ENCODE results near the gene FSD1. TPM values are rescaled to one million over a fixed set of nuclear protein-coding genes. Genes with fewer than 3 reads are reported as not detected.
"Not testable (repeated sequence)": the region's sequence is repeated elsewhere in the genome, so short reads cannot be mapped to it uniquely, and the experiment has no call there.

FSD1 gene
- total RNA-seq, 1 donor from 2014 or later = 5.6 TPM

DNA sequence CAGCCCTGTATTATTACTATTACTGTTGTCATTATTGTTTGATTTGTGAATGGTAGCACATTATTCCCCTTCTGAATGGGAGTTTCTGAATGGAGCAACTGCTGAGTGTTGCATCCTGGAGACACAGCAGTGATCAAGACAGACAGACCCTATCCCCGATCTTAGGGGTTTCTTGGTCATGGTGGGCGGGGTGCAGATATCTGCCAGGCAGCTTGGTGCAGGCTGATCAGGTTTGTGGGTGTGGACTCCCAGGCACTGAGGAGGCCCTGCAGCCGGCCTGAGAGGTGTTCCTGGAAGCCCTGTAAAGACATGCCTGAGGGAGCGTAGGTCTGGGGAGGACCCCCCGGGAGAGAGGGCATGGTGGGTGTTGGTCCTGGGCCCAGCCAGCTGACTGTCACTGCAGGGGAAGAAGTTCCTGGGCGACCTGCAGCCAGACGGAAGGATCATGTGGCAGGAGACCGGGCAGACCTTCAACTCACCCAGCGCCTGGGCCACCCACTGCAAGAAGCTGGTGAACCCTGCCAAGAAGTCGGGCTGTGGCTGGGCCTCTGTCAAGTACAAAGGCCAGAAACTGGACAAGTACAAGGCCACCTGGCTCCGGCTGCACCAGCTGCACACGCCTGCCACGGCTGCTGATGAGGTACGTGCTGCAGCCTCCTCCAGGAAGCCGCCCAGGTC, 41.1 kb downstream of the FSD1 start:
- no peak for DNase-seq (ENCODE audit: low read depth)

DNA sequence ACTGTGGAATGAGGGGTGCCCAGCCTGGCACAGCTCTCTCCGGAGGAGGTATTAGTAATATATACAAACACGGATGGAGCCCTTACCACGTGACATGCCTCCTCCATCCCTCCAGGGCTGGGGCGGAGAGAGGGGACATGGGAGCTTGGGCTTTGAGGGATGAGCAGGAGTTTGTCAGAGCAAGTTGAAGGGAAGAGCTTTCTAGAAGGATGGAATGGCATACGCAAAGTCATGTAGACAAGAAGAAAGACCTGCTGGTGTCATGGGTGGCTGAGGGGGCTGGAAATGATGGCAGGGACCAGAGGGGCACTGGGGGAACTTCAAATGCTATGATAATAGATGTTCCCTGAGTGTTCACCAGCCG, 41.6 kb downstream of the FSD1 start:
- DNase-seq (ENCODE audit: low read depth) = no peak

- no peak for DNase-seq (ENCODE audit: low read depth)
Measured at GRCh38 chr19:4347521-4347920, 43.1 kb downstream of the FSD1 start.

DNA sequence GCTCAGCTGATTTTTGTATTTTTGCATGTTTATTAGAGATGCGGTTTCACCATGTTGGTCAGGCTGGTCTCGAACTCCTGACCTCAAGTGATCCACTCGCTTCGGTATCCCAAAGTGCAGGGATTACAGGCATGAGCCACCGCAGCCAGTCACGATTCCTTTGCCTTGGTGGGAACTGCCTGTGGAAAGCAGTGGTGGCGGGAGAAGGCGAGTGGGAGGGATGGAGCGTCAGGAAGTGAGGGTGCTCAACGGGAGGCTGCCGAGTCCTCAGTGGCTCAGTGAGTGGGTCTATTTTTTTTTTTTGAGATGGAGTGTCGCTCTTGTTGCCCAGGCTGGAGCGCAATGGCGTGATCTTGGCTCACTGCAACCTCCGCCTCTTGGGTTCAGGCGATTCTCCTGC, 44.8 kb downstream of the FSD1 start:
- not testable (repeated sequence) for DNase-seq (ENCODE audit: low read depth)

DNA sequence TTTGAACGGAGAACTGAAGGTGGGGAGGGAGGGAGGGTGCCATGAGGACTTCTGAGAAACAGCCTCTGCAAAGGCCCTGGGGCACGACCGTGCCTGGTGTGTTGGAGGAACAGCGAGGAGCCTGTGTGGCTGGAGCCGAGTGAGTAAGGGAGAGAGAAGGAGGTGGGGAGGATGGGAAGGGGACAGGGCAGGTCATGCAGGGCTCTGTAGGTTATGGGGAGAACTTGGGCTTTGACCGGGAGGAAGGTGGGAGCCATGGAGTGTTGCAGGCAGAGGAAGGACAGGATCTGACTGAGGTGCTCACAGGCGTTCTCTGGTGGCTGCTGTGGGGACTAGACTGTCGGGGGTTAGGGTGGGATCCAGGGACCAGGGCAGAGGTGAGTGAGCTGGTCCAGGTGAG, 45.7 kb downstream of the FSD1 start:
- DNase-seq (ENCODE audit: low read depth) = no peak

DNA sequence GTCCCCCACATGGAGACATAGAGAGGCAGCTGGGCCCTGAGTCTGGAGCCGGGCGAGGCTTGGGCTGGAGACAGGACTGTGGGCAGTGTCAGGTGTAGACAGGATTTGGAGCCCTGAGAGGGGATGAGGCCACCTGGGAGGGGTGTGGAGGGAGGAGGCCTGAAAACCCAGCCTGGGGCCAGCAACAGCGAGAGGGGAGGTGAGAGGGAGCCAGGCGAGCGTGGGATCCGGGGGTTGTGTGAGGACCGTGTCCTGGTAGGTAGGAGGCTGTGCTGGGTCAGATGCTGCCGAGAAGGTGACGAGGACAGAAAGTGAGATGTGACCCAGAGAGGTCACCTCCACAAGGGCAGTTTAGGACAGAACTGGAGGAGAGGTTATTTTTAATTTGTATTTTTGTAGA, 46.3 kb downstream of the FSD1 start:
- no peak for DNase-seq (ENCODE audit: low read depth)

GRCh38 chr19:4352701-4353121, 48.3 kb downstream of the FSD1 start:
- peak; percentile 56 for DNase-seq (ENCODE audit: low read depth)

GRCh38 chr19:4354282-4354681, 49.9 kb downstream of the FSD1 start:
- DNase-seq (ENCODE audit: low read depth) = no peak

GRCh38 chr19:4354897-4355296, 50.5 kb downstream of the FSD1 start:
- no peak for DNase-seq (ENCODE audit: low read depth)

GRCh38 chr19:4357095-4357797, 52.8 kb downstream of the FSD1 start:
- DNase-seq (ENCODE audit: low read depth) = no peak

- DNase-seq (ENCODE audit: low read depth) = no peak
Measured at GRCh38 chr19:4357921-4358326, 53.5 kb downstream of the FSD1 start.

DNA sequence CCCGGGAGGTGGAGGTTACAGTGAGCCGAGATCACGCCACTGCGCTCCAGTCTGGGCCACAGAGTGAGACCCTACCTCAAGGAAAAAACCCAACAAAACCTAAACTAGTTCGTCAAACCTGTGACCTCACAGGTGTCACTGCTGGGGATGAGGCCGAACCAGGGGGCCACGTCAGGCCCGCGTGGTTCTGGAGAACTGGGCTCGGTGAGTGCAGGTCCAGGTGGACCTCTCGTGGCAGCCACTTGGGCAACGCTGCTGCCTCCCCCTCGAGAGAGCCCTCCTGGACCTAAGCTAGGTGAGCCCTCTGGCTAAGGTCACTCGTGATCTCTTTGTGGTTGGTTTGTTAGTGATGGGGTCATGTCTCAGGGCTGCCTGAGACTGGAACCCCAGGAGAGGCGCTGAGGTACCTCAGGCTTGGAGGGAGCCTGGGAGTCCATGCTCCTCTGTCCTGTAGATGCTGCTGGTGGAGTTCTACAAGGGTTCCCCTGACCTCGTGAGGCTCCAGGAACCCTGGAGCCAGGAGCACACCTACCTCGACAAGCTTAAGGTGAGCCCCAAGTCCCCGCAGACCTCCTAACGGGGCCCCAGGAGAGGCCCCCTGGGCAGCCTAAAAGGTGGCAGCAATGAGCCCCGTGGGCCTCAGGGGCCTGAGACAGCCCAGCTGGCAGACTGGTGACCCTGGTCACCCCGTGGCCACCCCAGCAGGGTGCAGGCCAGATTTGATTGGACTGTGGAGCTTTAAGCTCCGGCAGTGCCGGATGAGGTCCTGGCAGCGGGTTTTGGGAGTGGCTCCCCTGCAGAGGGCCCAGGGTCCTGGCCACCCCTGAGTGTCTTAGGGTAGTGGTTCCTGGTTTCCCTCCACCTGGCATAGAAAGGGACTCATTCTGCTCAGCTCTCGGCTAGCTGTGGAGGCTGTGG, 54.6 kb downstream of the FSD1 start:
- DNase-seq (ENCODE audit: low read depth) = no peak

DNA sequence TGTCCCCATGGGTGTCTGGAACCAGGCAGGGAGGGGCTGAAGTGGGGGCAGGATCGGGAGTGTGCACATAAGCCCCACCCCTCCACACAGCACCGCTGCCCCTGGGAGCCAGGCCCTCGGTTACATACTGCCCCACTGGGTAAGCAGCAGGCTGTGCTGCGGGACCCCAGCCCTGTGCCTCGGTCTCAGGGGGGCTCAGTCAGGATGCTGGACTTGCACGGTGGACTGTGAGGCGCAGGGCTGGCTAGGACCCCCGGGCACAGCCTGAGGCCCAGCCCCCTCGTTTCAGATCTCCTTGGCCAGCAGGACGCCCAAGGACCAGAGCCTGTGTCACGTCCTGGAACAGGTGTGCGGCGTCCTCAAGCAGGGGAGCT, 55.2 kb downstream of the FSD1 start:
- DNase-seq (ENCODE audit: low read depth) = no peak

DNA sequence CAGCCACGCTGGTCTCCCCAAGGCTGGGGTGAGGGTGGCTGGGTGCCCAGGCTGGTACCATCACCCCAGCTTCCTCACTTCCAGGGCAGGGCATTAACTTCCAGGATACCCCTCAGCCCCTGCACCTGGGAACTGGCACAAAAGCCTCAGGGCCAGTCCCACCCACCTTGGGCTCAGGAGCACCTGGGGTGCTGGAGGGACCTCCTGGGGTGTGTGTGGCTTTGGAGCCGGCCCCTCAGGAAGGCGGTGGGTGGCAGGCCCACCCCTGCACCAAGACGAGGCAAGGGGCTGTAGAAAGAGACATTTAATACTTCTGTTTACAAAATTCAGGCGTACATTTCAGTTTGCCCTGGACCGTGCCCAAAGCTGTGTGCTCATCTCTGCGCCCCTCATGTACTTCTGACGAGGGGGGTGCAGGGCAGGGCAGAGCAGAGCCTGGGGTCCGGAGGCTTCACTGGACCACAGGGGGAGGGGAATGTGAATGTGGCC, 55.7 kb downstream of the FSD1 start:
- DNase-seq (ENCODE audit: low read depth) = no peak

GRCh38 chr19:4360641-4361151, 56.3 kb downstream of the FSD1 start:
- DNase-seq (ENCODE audit: low read depth) = no peak

DNA sequence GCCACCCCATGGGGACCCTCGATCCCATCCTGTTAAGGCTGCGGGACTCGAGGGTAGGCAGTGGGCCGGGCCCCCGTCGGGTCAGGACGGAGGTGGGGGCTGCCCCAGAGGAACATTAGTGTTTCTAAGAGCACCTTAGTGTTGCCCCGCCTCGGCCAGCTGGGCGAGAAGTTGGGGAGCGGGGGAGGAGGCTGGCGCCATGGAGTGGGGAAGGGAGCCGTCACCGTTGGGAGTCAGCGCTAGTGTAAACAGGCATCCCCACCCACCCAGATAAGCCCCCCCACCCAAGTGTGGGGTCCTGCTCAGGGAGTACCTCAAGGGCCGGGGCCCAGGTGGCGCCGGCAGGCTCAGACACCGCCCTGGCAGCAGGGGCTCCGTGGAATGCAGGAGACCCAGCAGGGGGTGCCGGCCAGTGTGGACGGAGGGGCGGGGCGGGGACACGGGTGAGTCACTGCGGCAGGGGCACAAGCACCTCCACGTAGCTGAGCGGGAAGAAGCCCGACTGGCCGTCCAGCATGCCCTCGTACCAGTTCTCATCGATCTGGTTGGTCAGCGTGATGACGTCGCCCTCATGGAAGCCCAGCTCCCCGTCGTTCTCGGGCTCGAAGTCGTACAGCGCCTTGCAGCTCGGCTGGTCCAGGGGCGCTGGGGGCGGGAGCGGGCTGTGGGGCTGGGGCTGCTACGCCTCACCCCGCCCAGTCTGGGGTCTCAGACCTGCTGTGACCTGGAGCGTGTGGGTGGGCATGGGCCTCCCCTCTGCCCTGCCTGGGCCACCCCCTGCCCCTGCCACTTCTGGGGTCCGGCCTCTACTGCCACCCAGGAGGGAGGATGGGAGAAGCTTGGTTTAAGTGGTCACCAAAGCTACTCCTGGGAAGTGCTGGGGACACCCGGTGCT, 57.0 kb downstream of the FSD1 start:
- no peak for DNase-seq (ENCODE audit: low read depth)

- no peak for DNase-seq (ENCODE audit: low read depth)
Measured at GRCh38 chr19:4362101-4362828, 57.9 kb downstream of the FSD1 start.

GRCh38 chr19:4362831-4363545, 58.6 kb downstream of the FSD1 start:
- DNase-seq (ENCODE audit: low read depth) = no peak

GRCh38 chr19:4363571-4364304, 59.3 kb downstream of the FSD1 start:
- no peak for DNase-seq (ENCODE audit: low read depth)
